Endothelial cell of umbilical vein (primary cell): ENCODE results near the gene EBF4. TPM values are rescaled to one million over a fixed set of nuclear protein-coding genes. Genes with fewer than 3 reads are reported as not detected.
"Not testable (repeated sequence)": the region's sequence is repeated elsewhere in the genome, so short reads cannot be mapped to it uniquely, and the experiment has no call there.

Experiments used
- BruUV-seq: library from RNA; stranded (reverse); fragments of 400-500 nt; replicated peaks from 2 replicates; lab custom pipeline; 2021; lab: Mats Ljungman, UMichigan
- CTCF ChIA-PET: fragments of 300-600, 350-600 bp; sonication (Branson Sonifier 250); formaldehyde crosslinking; loops from one replicate; lab custom pipeline; 2021; ENCODE audit warnings: antibody characterized with exemption, inconsistent platforms; lab: Charles Lee
- POLR2A ChIA-PET: fragments of 300-600, 350-600 bp; sonication (Branson Sonifier 250); formaldehyde crosslinking; loops from one replicate; lab custom pipeline; 2021; ENCODE audit warnings: antibody characterized with exemption, inconsistent platforms; lab: Charles Lee
- DNase-seq: peaks from one replicate; pipeline ENCODE4 v3.0.0-alpha.2; 2011; ENCODE audit warnings: low read depth, low spot score
- FAIRE-seq: peaks from 2 replicates; lab custom pipeline; 2011; peaks lifted over from hg19 to GRCh38; lab: Jason Lieb, UNC
- H2AFZ ChIP-seq: 2 replicates; pipeline ENCODE4 v1.6.0; 2012; ENCODE audit warnings: low read depth, low read length, control low read depth, inconsistent platforms
- H3K27ac ChIP-seq: 2 replicates; pipeline ENCODE4 v1.5.1; 2011; ENCODE audit warnings: low read depth, mild to moderate bottlenecking, control low read depth, low read length, moderate library complexity; ENCODE audit not compliant: insufficient read depth
- H3K27me3 ChIP-seq, 2 experiments: 2 replicates each; pipeline versions ENCODE4 v1.6.0 to v1.6.1; 2011; ENCODE audit warnings: low read length in 2 of 2, mixed read lengths in 1 of 2; ENCODE audit not compliant: control insufficient read depth in 2 of 2, insufficient read depth in 2 of 2
- H3K36me3 ChIP-seq, 2 experiments: 2 replicates in 1 of 2; 3 replicates in 1 of 2; pipeline ENCODE4 v1.5.1; 2011; ENCODE audit warnings: low read length in 2 of 2, mild to moderate bottlenecking in 1 of 2, moderate library complexity in 1 of 2; ENCODE audit not compliant: control insufficient read depth in 2 of 2, insufficient read depth in 2 of 2; ENCODE audit errors: extremely low read depth in 1 of 2
- H3K4me1 ChIP-seq: 3 replicates; pipeline ENCODE4 v1.5.1; 2011; ENCODE audit warnings: mild to moderate bottlenecking, low read length; ENCODE audit not compliant: control insufficient read depth, insufficient read depth; ENCODE audit errors: extremely low read depth
- H3K4me2 ChIP-seq: 2 replicates; pipeline ENCODE4 v1.6.1; 2011; ENCODE audit warnings: low read length, control low read depth, mixed read lengths; ENCODE audit not compliant: insufficient read depth
- H3K4me3 ChIP-seq, 3 experiments: fragments of 200-600 bp in 1 of 3; sonication (generic), shearing (Covaris generic) in 1 of 3; replicated peaks in 1 of 3; 2 replicates each; pipeline ENCODE4 v1.5.1; 2011 to 2016; ENCODE audit warnings: control low read depth in 3 of 3, low read length in 3 of 3, mild to moderate bottlenecking in 2 of 3, inconsistent platforms in 1 of 3, low read depth in 1 of 3, moderate library complexity in 1 of 3; ENCODE audit not compliant: insufficient read depth in 1 of 3
- H3K79me2 ChIP-seq: 2 replicates; pipeline ENCODE4 v1.6.0; 2012; ENCODE audit warnings: low read length, inconsistent platforms; ENCODE audit not compliant: control insufficient read depth, insufficient read depth
- H3K9ac ChIP-seq: replicated peaks from 2 replicates; pipeline ENCODE3; 2011; ENCODE audit warnings: low read length, control low read depth; ENCODE audit not compliant: insufficient read depth; ENCODE audit errors: extremely low read depth
- H3K9me1 ChIP-seq: replicated peaks from 3 replicates; pipeline ENCODE4 v1.6.0; 2011; ENCODE audit warnings: mild to moderate bottlenecking, low read length; ENCODE audit not compliant: control insufficient read depth, insufficient read depth; ENCODE audit errors: extremely low read depth
- H3K9me3 ChIP-seq: replicated peaks from 2 replicates; pipeline ENCODE4 v1.5.1; 2012; ENCODE audit warnings: low read length, inconsistent platforms; ENCODE audit not compliant: control insufficient read depth, insufficient read depth
- H4K20me1 ChIP-seq: replicated peaks from 2 replicates; pipeline ENCODE3; 2011; ENCODE audit warnings: mild to moderate bottlenecking, low read length; ENCODE audit not compliant: control insufficient read depth, insufficient read depth; ENCODE audit errors: extremely low read depth
- FOS ChIP-seq: IDR thresholded peaks from 2 replicates; pipeline ENCODE4 v1.6.1; 2011; ENCODE audit warnings: mild to moderate bottlenecking, low read length, moderate library complexity, borderline replicate concordance; ENCODE audit not compliant: insufficient read depth
- POLR2AphosphoS5 ChIP-seq: IDR thresholded peaks from 2 replicates; pipeline ENCODE4 v1.6.1; 2012; ENCODE audit warnings: low read depth, mild to moderate bottlenecking, control low read depth, low read length, moderate library complexity; ENCODE audit not compliant: insufficient read depth
- dilution Hi-C: fragments of 300-500 bp; cut with MboI; formaldehyde crosslinking; loops from one replicate; pipeline ENCODE4 v1.15.0; 2019; ENCODE audit warnings: low sequenced_read_pairs; ENCODE audit not compliant: extremely low pct_ligation_motif_present
- intact Hi-C: fragments of 100-400 bp; cut with micrococcal nuclease; formaldehyde crosslinking; loops from one replicate; pipeline ENCODE4 v1.10.0; 2022
- polyA plus RNA-seq, 4 experiments: library from polyadenylated mRNA; depleted of rRNA in 3 of 4; stranded (reverse) in 3 of 4; unstranded in 1 of 4; fragments of >200 nt; gene quantifications; 2 replicates each; pipeline versions ENCODE4 v1.2.1 to v1.2.3, GENCODE V29; 2011 to 2012; ENCODE audit warnings: missing spikeins in 1 of 4
- total RNA-seq: library from RNA; stranded (reverse); gene quantifications from 2 replicates; pipeline ENCODE4 v1.2.3, GENCODE V29; 2021
- TF ChIP-seq, protein P1 (sequence below): IDR thresholded peaks from 2 replicates; pipeline ENCODE4 v1.6.1; 2011; ENCODE audit not compliant: insufficient read depth, insufficient read length

EBF4 gene
- total and polyA plus RNA-seq, 2 donors (not counting 3 experiments of a cell fraction or from before 2014, with no cell fraction given), result 2.7 to 3.4 TPM

DNA sequence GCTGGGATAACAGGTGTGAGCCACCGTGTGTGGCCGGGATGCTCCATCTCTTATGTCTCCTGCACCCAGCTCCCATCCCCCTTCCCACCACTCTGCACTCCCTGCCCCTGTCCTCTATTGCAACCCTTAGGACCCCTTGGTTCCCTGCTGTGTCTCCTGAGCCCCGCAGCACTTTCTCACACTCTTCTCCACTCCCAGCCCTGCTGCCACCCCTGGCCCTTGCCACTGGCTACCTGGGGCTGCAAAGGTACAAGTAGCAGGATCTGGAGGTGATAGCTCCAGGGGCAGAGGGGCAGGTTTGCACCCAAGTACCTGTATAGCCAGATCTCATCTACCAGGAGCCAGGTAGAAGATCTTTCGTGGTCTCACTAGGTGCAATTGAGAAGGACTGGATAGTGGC is 114.4 kb downstream of the EBF4 start:
- dilution Hi-C loops (no loop called here), intact Hi-C loops (no loop called here)
- Histone ChIP-seq H3K9me3 (no peaks in the 10 kb centered on the region), H3K27ac (no peak overlapping the region), H3K9ac (no peak overlapping the region), H3K36me3 (no peaks in the 10 kb centered on the region), H3K4me2 (no peak overlapping the region), H3K4me3 (no peak overlapping the region), H3K79me2 (no peaks in the 10 kb centered on the region), H3K27me3 (peaks cover 40 to 63% of the 10 kb centered on the region in 2 experiments), H2AFZ (no peak overlapping the region), H3K4me1 (no peaks in the 10 kb centered on the region), H3K9me1 (no peaks in the 10 kb centered on the region), H4K20me1 (no peaks in the 10 kb centered on the region)
- BruUV-seq, result no TSS peak
- DNase-seq, result no peak
- TF ChIP-seq, protein P1, sequence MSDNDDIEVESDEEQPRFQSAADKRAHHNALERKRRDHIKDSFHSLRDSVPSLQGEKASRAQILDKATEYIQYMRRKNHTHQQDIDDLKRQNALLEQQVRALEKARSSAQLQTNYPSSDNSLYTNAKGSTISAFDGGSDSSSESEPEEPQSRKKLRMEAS, result no peak
- no peak for TF ChIP-seq FOS
- TF ChIP-seq POLR2AphosphoS5, result no peak
- CTCF ChIA-PET, result no interaction called here
- POLR2A ChIA-PET, result no interaction called here
- no peak for FAIRE-seq

DNA sequence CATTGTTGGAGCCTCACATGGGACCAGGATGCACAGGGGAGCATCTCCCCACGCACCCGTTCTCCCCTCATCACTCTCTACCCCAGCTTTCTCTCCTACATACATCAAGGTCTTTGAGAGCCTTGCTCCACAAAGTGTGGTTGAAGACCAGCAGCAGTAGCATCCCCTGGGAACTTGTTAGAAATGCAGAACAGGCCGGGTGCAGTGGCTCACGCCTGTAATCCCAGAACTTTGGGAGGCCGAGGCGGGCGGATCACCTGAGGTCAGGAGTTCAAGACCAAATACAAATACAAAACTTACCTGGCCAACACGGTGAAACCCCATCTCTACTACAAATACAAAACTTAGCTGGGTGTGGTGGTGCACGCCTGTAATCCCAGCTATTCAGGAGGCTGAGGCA is 115.3 kb downstream of the EBF4 start:
- H4K20me1 ChIP-seq, intact Hi-C loops, H3K9me1 ChIP-seq, CTCF ChIA-PET, DNase-seq, H3K4me3 ChIP-seq, H3K4me2 ChIP-seq, H3K27ac ChIP-seq, BruUV-seq, POLR2A ChIA-PET, FAIRE-seq, H3K9me3 ChIP-seq, H2AFZ ChIP-seq, H3K36me3 ChIP-seq, dilution Hi-C loops, H3K9ac ChIP-seq, H3K4me1 ChIP-seq, H3K79me2 ChIP-seq: not testable (repeated sequence)
- H3K27me3 ChIP-seq, result peaks cover 34 to 60% of the 10 kb centered on the region in 2 experiments
